HG03103 (cell line): ENCODE results near the gene ZNF155.
"Not testable (repeated sequence)": the region's sequence is repeated elsewhere in the genome, so short reads cannot be mapped to it uniquely, and the experiment has no call there.

Source experiments
- ATAC-seq: cut with Tn5 transposase; IDR thresholded peaks from one replicate; pipeline ENCODE4 v1.9.1; 2021; ENCODE audit warnings: low read depth; ENCODE audit not compliant: unreplicated experiment

The ZNF155 gene

DNA sequence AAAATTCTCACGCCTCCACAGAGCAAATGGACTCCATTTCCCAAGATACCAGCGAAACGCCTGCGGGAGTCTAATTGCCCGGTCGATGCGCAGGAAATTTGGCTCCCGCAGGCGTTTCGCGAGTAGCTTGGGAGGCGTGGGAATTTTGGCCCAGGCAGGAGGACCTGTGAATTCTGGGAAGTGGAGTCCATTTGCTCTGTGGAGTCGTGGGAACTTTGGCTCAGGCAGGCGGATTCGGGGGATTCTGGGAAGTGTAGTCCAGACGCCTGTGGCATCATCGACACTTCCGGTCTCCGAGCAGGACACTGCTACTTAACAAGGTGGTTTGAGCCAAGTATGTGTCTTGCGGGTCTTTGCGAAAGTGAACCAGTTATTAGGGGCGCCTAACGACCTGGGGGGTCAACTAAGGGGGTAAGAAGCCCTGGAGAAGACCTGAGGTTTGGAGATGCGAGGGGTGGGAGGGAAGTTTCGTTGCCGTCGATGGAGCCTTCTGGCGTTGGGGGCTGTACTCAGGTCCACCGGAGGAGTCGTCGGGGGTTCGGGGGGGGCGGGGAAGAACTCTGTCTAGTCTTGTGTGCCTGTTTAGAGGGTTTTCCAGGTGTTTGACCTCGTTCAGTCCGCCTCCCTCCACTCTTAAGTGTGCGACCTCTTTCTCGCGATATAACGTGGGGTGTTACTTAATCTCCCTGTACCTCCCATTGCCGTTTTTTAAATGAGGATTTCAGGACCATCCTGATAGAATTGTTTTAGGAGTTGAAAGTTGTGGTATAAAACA is at the start of gene ZNF155:
Gene ZNF155 (plus strand): TSS at position 277 of the 775 bp plus-strand sequence. CDS start 4,356 bp downstream, outside the sequence.
- peak; percentile 85 for ATAC-seq

DNA sequence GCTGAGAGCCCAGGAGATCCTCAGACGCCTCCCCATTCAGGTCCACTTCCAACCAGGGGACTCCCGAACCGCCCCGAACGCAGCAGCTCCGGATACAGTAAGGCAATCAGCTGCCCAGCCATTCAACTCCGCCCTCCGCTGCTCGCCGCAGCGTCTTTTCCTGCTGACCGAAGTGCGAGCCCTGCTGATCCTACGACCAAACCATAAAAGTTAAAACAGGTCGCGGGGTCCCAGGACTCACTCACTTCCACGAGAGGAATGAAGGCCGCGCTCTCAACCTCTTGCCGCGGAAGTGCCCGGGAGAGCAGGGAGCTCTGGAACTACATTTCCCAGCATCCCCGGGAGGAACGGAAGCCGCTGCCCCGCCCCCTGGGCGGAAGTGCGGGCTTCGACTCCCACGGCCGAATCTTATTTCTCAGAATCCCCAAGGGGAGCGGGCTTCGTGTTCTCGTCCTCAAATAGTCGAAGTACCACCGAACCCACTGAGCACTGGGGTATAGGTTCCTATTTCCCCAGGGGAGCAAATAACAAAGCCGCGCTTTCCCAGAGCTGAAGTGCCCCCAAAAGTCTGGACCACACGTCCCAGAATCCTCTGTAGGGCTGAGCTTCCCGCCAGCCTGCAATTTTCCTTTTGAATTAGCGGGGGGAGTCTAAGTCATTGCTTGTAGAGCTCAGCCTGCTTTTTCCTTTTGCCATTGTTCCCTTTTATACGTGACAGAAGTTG is 48.8 kb upstream of the ZNF155 start, which contains the start of gene ZNF45:
Gene ZNF45 (minus strand): TSS at position 298 of the 724 bp plus-strand sequence. CDS start 13,097 bp downstream, outside the sequence.
- ATAC-seq: peak; percentile 88

DNA sequence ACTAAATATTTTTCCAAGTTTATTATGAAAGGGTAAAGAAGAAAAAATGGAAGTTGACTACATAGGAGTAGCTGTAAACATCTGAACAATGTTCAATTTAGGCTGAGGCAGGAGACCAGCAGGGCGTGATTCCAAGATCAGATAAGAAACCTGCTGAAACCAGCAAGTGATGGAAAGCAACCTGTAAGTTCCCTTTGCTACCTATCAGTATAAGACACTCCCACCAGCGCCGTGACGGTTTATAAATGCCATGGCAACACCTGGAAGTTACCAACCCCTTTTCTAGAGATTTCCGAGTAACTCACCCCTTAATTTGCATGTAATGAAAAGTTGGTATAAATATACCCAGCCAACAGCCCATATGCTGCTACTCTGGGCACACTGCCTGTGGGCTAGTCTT is 47.8 kb upstream of the ZNF155 start:
- ATAC-seq: no peak

DNA sequence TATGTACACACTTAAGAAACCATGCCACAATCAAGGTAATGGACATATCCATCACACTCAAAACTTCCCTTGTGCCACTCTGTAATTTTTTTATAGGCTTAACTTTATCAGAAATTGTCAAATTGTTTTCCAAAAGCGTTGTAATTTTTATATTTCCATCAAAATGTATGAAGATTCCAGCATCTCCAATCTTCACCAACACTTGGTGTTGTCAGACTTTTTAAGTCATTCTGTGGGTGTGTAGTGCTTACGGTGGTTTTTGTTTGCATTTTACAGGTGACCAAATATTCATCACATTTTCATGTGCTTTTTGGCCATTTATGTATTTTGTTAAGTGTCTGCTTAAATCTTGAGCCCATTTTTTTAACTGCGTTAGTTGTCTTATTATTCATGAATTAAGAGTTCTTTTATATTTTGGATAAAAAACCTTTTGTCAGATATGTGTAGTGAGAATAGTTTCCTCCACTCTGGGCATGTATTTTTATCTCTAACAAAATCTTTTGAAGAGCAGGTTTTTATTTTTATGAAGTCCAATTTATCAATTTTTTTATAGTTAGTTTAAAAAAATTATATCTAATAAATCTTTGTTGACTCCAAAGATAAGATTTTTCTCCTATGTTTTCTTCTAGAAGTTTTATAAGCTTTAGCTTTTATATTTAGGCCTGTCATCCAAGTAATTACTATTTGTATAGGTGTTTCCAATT is 44.3 kb upstream of the ZNF155 start:
- no peak for ATAC-seq

DNA sequence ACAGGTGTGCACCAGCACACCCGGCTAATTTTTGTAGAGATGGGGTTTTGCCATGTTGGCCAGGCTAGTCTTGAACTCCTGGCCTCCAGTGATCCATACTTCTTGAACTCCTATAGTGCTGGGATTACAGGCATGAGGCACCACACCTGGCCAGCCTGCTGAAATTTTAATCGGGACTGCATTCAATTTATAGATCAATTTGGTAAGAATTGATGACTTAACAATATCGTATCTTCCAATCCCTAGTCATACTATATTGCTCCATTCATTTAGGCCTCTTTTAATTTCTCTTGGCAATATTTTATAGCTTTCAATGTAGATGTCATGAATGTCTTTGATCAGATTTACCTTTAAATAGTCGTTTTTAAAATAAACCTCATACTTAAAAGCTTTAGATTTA is 43.3 kb upstream of the ZNF155 start:
- no peak for ATAC-seq

DNA sequence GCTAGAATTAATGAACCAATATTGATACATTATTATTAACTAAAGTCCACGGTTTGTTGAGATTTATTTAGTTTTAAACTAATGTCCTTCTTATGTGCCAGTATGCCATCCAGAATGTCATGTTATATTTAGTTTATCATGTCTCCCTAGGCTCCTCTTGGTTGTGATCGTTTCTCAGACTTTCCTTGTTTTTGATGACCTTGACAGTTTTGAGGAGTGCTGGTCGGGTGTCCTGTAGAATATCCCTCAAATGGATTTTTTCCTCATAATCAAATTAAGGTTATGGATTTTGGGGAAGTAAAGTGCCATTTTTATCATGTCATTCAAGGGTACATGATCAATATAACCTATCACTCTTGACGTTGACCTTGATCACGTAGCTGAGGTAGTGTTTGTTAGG is 42.8 kb upstream of the ZNF155 start:
- ATAC-seq: no peak

DNA sequence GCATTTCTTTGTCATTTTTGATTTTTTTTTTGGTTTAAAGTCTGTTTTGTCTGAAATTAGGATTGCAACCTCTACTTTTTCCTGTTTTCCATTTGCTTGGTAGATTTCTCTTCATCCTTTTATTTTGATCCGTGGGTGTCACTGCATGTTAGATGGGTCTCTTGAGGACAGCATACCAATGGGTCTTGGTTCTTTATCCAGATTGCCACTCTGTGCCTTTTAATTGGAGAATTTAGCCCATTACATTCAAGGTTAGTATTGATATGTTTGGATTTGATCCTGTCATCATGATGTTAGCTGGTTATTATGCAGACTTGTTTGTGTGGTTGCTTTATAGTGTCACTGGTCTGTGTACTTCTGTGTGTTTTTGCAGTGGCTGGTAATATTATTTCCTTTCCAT is 36.6 kb upstream of the ZNF155 start:
- ATAC-seq: not testable (repeated sequence)

DNA sequence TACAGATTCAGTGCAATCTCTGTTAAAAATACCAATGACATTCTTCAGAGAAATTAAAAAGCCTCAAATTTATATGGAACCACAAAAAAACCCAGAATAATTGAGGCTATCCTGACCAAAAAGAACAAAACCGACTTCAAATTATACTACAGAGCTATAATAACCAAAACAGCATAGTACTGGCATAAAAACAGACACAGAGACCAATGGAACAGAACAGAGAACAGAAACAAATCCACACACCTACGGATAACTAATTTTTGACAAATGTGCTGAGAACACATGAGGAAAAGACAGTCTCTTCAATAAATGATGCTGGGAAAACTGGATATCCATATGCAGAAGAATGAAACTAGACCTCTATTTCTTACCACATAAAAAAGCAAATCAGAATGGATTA is 34.2 kb upstream of the ZNF155 start:
- ATAC-seq: not testable (repeated sequence)

DNA sequence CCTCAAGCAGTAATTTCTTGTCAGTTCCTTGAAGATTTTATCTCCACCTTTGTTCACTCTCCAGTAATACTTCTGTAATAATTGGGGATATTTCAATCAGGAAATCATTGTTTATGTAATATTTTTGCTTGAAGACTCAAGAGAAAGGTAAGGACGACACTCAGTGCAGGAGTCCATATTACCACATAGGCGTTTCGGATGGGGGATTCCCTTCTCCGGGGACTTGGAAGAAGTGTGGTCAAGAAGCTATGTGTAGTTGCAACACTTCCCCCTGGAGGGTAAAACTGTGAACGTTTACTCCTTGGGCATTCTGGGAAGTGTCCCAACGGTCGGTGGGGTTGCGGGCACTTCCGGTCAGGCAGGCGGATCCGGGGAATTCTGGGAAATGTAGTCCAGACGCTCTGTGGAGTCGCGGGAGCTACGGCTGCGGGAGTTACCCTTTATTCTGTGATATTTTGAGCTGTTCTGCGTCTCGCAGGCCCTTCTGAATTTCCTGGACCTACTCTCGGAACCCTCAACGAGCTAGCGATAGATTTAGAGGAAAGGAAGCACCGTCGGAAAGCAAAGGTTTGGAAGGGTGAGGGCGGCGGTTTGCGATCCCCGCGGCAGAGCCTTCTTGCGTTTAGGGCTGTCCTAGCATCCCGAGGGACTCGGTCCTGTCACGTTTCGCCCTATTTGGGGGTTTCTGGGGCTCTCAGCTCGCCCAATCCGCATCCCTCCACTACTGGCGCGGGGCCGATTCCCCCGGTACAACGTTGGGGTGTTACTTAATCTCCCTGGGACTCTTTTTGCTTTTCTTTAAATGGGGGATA is 32.9 kb upstream of the ZNF155 start, which contains the start of gene ZNF221:
Gene ZNF221 (plus strand): TSS at position 395 of the 812 bp plus-strand sequence. CDS start 11,499 bp downstream, outside the sequence.
- peak; percentile 78 for ATAC-seq

DNA sequence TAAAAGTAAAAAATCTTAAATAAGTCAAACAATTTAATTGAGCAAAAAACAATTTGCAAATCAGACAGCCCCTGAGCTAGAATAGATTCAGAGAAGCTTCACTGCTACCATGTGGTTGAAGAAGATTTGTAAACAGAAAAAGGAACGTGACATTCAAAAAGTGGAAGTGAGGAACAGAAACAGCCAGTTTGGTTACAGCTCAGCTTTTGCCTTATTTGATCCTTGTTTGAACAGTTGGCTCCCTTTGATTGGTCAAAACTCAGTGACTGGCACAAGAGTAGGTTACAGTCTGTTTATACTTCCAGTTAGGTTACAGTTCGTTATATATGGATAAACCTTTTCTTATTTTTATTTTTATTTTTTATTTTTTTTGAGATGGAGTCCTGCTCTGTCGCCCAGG is 27.2 kb upstream of the ZNF155 start:
- no peak for ATAC-seq

DNA sequence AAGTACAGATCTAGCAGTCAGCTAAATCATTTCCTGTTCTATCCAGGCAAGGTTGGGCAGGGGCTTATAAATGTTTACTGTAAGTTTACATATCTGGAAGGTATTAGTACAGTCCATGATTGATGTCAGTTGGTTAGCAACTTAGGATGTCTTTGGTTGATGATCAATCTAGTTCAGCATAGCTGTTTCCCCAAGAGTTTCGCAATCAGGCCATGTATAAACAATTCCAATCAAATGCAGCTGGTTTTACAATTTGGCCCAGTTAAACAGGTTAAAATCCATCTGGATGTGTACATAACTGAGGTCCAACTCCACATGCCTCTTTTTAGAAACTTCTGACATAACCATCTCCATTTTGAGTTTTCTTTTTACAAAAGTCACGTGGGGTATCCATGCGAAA is 26.1 kb upstream of the ZNF155 start:
- no peak for ATAC-seq

DNA sequence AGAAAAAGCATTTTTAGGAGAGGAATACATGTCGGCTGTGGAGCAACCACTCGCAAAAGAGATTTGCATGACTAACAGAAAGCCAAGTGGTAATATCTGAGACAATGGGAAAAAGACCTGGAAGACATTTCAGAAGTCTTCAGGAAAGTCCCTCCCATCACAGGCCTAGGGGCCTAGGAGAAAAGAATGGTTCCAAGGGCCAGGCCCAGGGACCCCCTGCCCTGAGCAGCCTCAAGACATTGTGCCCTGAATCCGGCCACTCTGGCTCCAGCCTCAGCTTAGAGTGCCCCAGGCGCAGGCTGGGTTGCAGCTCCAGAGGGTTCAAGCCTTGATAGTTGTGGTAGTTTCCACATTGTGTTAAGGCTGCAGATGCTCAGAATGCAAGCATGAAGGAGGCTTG is 23.6 kb upstream of the ZNF155 start:
- ATAC-seq: no peak

DNA sequence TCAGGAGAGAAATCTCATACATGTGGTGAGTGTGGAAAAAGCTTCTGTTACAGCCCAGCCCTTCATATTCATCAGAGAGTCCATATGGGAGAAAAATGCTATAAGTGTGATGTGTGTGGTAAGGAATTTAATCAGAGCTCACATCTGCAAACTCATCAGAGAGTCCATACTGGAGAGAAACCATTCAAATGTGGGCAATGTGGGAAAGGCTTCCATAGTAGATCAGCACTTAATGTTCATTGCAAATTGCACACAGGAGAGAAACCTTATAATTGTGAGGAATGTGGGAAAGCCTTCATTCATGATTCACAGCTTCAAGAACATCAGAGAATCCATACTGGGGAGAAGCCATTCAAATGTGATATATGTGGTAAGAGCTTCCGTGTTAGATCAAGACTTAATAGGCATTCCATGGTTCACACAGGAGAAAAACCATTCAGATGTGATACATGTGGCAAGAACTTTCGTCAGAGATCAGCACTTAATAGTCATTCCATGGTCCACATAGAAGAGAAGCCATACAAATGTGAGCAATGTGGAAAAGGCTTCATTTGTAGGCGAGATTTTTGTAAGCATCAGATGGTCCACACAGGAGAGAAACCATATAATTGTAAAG is 17.8 kb upstream of the ZNF155 start:
- ATAC-seq: no peak

DNA sequence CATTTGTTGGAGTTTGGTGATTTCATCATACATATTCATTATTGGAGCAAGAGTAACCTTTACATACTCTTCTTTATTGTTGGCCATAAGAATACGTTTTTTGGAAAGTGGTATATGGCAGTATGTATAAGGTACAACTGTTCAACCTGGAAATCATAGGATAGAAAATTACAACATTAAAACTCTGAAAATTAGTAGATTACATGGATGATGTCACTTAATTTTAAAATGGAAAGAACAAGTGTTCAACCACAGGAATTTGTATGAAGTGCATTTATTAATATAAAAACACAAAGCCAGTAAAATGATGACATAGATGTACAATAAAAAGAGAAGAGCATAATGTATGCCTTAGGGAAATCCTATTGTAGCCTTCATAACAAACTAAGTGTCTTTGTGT is 7.3 kb upstream of the ZNF155 start:
- no peak for ATAC-seq

DNA sequence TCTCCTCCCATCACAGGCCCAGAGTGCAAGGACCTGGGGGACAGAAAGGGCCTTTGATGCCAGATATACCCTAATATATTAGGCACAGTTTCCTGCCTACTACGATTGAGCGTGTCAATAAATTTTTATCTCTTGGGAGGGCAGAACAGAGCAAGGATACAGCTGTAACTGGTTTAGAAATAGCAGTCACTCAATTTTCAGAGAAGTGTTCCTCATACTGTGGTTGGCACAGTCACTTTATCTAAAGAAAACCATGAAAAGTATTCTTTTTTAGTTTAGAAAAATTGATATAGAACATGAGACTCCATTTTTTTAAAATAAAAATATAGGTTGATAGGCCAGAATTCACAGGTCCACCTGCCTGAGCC is 460 bp upstream of the ZNF155 start:
- ATAC-seq: no peak

DNA sequence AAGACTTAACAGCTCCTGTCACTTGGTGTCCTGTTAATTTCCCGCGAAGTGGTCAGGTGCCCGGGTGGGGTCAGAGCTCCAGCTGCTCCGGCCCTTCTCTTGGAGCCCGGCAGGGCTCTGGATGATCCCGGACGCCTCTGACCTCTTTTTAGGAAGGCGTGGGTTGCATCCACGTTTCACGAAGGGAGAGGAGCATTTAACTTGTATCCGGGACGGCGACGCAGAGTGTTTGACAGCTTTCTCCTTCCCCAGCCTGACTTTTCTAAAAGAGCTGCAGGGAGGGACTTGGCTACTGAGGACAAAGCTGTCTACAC is 656 bp downstream of the ZNF155 start:
- no peak for ATAC-seq

DNA sequence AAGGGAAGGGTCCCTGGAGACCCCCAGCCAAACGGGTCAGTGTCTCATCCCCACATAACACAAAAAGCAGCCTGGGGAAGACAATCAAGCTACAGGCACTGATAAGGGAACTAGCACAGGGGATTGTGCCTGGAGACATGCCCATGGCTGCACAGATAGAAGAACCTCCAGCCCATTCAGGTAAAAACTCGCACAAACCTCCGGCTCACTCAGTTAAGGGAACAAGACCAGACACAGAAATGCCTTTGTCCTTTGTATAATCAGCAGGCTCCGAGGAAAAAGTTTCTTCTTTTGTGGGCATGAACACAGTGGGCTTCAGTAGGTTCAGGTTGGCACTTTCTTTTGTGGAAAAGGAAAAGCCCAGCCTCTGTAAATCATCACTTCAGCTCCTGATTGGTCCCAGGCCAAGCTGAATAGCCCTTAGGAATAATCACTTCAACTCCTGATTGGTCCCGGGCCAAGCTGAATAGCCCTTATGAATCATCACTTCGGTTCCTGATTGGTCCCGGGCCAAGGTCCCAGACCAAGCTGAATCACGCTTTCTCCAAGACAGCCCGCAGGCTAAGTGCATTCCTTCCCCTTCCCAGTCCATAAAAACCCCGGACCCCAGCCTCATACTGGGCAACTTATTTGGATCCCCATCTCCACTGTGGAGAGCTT is 13.8 kb downstream of the ZNF155 start:
- ATAC-seq: no peak

DNA sequence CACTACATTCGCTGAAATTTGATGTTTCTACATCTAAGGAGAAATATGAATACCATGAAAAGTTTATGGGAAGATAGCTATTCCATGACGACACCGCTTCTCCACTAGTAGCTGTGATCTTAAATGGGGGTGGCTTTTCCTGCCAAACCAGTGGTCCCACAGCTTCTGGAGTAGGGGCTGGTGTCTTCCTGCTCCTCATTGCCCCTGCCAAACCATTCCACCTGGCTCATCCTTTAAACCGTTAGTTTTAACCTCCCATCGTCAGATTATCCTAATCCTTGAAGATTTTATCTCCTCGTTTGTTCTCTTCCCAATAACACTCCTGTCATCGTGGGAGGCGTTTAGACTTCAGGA is 18.2 kb downstream of the ZNF155 start:
- ATAC-seq: no peak

DNA sequence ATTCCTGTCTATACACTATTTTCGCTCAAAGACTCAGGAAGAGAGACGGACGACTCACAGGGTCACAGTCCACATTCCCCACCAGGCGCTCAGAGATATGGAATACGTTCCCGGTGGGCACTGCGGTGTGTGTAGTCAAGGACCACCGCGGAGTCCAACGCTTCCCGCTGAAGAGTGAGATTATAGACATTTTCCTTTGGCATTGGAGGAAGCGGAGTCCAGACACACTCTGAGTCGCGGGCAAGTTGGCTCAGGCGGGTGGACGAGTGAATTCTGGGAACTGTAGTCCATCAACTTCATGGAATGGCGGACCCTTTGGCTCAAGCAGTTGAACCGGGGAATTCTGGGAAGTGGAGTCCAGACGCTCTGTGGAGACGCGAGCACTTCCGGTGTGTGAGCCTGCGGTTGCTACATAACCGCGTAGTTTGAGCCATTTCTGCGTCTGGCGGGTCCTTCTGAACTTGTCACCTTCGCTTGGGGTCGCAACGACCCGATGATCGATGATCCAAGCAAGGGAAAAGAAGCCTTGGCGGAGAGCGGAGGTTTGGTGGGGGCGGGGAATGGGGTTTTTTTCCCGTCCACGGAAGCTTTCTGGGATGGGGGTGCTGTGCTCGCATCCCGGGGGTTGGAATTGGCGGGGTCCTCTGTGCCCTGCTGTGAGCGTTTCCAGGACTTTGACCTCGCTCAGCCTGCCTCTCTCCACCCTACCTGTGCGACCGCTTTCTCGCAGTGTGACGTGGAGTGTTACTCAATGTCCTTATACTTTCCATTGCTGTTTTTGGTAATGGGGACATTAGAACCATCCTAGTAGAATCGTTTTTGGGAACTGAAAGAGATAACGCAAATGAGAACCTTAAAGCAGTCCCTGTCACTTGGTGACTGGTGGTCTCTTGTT is 18.8 kb downstream of the ZNF155 start, which contains the start of gene ZNF230:
Gene ZNF230 (plus strand): TSS at position 392 of the 895 bp plus-strand sequence. CDS start 4,122 bp downstream, outside the sequence.
- ATAC-seq: peak; percentile 79
